ENCODE results near the gene SOX6.

DNA sequence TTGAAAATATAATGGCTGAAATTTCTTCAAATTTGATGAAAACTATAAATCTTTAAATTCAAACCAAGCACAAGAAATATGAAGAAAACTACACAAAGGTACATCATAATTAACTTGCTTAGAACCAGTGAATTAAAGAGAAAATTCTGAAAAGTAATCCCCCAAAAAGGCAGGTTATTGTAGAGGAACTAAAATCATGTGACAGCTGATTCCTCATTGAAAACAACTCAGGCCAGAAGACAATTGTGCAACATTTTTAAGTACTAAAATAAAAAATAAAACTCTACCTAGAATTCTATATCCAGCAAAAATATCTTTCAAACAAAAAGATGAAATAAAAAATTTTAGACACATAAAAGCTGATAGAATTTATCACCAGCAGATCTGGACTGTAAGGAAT, 90.3 kb downstream of the SOX6 start:
- TF ChIP-seq, protein P1, sequence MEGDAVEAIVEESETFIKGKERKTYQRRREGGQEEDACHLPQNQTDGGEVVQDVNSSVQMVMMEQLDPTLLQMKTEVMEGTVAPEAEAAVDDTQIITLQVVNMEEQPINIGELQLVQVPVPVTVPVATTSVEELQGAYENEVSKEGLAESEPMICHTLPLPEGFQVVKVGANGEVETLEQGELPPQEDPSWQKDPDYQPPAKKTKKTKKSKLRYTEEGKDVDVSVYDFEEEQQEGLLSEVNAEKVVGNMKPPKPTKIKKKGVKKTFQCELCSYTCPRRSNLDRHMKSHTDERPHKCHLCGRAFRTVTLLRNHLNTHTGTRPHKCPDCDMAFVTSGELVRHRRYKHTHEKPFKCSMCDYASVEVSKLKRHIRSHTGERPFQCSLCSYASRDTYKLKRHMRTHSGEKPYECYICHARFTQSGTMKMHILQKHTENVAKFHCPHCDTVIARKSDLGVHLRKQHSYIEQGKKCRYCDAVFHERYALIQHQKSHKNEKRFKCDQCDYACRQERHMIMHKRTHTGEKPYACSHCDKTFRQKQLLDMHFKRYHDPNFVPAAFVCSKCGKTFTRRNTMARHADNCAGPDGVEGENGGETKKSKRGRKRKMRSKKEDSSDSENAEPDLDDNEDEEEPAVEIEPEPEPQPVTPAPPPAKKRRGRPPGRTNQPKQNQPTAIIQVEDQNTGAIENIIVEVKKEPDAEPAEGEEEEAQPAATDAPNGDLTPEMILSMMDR (IDR thresholded peaks at IDR 0.05) = no peak
- TF ChIP-seq POLR2A (IDR thresholded peaks at IDR 0.05) = no peak
